ENCODE data around the gene GGTLC1. TPM values are rescaled to one million over a fixed set of nuclear protein-coding genes. Genes with fewer than 3 reads are reported as not detected.

The GGTLC1 gene
- total and polyA plus RNA-seq, 10 of the 15 experiments (the other 5 are each of a cell fraction or from before 2014, with no cell fraction given) = not detected

DNA sequence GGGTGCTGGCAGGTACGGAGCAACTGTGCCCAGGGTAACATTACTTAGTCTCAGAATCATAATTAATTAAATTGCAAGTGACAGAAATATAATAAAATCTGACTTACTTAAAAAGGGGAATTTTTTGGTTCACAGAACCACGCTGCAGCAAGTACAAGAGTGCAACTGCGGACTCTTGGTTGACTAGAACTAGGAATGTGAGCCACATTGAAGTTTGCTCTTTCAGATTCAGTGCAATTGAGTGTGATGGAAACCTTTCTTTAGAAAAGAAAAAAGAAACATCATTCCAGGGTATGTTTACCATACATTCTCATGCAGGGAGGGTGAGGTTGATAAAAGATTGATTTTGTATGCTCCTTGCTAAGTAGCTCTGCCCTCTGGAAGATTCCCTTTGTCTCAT lies 45.0 kb upstream of the GGTLC1 start:
- ChIA-PET POLR2A (no interaction called here), CTCF (no interaction called here), SMC1A (ENCODE audit: uncharacterized antibody, unreplicated experiment) (no interaction called here), RAD21 (ENCODE audit: unreplicated experiment) (no interaction called here)
- Histone ChIP-seq H2AFZ (ENCODE audit: control insufficient read depth, low read depth, low read length) (no peak overlapping the region), H3K4me2 (ENCODE audit: control insufficient read depth, insufficient read depth) (no peak overlapping the region), H4K20me1 (ENCODE audit: control insufficient read depth, insufficient read depth) (no peaks in the 10 kb centered on the region), H3K9ac (ENCODE audit: control insufficient read depth, insufficient read depth, low read length) (no peak overlapping the region), H3K36me3 (ENCODE audit: control insufficient read depth in 2 of 2, insufficient read depth in 2 of 2, low read length in 1 of 2) (no peaks in the 10 kb centered on the region), H3K79me2 (ENCODE audit: control insufficient read depth, insufficient read depth, low read length) (no peaks in the 10 kb centered on the region), H3K4me3 (no peak overlapping the region), H3K27ac (ENCODE audit: control insufficient read depth, insufficient read depth) (no peak overlapping the region), H3K4me1 (ENCODE audit: control insufficient read depth, insufficient read depth, low read length) (no peaks in the 10 kb centered on the region), H3K27me3 (replicated peaks in 1 of 2; ENCODE audit: control insufficient read depth in 2 of 2, insufficient read depth in 2 of 2, low read length in 1 of 2) (no peaks in the 10 kb centered on the region), H3K9me3 (replicated peaks; ENCODE audit: control insufficient read depth, insufficient read depth, low read length) (no peaks in the 10 kb centered on the region)
- 42% methylated on average over 3 of the region's 3 CpGs for WGBS (ENCODE audit: insufficient coverage, insufficient replicate concordance, low lambda C conversion rate, missing lambda C conversion rate)
- ATAC-seq (no peak), FAIRE-seq (no peak), DNase-seq (ENCODE audit: low read depth, low spot score) (no peak)
- intact Hi-C loops (cut with micrococcal nuclease; ENCODE audit: unreplicated experiment) = no loop called here
- BruUV-seq (replicated peaks) = no TSS peak
- in situ Hi-C loops (cut with MboI) = no loop called here
- TF ChIP-seq WRNIP1 (IDR thresholded peaks at IDR 0.05; ENCODE audit: borderline replicate concordance, low read depth, low read length) (no peak), RFX5 (IDR thresholded peaks at IDR 0.05; ENCODE audit: low read depth, low read length) (no peak), SMAD1 (IDR thresholded peaks at IDR 0.05; ENCODE audit: low read depth, partially characterized antibody) (no peak), POLR2AphosphoS5 (IDR thresholded peaks at IDR 0.05; ENCODE audit: low read length) (no peak), LARP7 (IDR thresholded peaks at IDR 0.05) (no peak), ZBED1 (IDR thresholded peaks at IDR 0.05; ENCODE audit: borderline replicate concordance) (no peak), ESRRA (IDR thresholded peaks at IDR 0.05; ENCODE audit: low read length) (no peak), IKZF1 (conservative IDR thresholded peaks at IDR 0.05) (no peak), IRF4 (IDR thresholded peaks at IDR 0.05; ENCODE audit: low read depth, low read length) (no peak), HDGF (IDR thresholded peaks at IDR 0.05) (no peak), SIX5 (IDR thresholded peaks at IDR 0.05; ENCODE audit: low read depth, low read length, severe bottlenecking) (no peak)
- TF ChIP-seq, protein P1, sequence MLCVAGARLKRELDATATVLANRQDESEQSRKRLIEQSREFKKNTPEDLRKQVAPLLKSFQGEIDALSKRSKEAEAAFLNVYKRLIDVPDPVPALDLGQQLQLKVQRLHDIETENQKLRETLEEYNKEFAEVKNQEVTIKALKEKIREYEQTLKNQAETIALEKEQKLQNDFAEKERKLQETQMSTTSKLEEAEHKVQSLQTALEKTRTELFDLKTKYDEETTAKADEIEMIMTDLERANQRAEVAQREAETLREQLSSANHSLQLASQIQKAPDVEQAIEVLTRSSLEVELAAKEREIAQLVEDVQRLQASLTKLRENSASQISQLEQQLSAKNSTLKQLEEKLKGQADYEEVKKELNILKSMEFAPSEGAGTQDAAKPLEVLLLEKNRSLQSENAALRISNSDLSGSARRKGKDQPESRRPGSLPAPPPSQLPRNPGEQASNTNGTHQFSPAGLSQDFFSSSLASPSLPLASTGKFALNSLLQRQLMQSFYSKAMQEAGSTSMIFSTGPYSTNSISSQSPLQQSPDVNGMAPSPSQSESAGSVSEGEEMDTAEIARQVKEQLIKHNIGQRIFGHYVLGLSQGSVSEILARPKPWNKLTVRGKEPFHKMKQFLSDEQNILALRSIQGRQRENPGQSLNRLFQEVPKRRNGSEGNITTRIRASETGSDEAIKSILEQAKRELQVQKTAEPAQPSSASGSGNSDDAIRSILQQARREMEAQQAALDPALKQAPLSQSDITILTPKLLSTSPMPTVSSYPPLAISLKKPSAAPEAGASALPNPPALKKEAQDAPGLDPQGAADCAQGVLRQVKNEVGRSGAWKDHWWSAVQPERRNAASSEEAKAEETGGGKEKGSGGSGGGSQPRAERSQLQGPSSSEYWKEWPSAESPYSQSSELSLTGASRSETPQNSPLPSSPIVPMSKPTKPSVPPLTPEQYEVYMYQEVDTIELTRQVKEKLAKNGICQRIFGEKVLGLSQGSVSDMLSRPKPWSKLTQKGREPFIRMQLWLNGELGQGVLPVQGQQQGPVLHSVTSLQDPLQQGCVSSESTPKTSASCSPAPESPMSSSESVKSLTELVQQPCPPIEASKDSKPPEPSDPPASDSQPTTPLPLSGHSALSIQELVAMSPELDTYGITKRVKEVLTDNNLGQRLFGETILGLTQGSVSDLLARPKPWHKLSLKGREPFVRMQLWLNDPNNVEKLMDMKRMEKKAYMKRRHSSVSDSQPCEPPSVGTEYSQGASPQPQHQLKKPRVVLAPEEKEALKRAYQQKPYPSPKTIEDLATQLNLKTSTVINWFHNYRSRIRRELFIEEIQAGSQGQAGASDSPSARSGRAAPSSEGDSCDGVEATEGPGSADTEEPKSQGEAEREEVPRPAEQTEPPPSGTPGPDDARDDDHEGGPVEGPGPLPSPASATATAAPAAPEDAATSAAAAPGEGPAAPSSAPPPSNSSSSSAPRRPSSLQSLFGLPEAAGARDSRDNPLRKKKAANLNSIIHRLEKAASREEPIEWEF (IDR thresholded peaks at IDR 0.05; ENCODE audit: insufficient replicate concordance, low read depth, low read length) = no peak
- TF ChIP-seq, protein P2, sequence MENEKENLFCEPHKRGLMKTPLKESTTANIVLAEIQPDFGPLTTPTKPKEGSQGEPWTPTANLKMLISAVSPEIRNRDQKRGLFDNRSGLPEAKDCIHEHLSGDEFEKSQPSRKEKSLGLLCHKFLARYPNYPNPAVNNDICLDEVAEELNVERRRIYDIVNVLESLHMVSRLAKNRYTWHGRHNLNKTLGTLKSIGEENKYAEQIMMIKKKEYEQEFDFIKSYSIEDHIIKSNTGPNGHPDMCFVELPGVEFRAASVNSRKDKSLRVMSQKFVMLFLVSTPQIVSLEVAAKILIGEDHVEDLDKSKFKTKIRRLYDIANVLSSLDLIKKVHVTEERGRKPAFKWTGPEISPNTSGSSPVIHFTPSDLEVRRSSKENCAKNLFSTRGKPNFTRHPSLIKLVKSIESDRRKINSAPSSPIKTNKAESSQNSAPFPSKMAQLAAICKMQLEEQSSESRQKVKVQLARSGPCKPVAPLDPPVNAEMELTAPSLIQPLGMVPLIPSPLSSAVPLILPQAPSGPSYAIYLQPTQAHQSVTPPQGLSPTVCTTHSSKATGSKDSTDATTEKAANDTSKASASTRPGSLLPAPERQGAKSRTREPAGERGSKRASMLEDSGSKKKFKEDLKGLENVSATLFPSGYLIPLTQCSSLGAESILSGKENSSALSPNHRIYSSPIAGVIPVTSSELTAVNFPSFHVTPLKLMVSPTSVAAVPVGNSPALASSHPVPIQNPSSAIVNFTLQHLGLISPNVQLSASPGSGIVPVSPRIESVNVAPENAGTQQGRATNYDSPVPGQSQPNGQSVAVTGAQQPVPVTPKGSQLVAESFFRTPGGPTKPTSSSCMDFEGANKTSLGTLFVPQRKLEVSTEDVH (IDR thresholded peaks at IDR 0.05; ENCODE audit: low read depth, partially characterized antibody) = no peak
- TF ChIP-seq, protein P3, sequence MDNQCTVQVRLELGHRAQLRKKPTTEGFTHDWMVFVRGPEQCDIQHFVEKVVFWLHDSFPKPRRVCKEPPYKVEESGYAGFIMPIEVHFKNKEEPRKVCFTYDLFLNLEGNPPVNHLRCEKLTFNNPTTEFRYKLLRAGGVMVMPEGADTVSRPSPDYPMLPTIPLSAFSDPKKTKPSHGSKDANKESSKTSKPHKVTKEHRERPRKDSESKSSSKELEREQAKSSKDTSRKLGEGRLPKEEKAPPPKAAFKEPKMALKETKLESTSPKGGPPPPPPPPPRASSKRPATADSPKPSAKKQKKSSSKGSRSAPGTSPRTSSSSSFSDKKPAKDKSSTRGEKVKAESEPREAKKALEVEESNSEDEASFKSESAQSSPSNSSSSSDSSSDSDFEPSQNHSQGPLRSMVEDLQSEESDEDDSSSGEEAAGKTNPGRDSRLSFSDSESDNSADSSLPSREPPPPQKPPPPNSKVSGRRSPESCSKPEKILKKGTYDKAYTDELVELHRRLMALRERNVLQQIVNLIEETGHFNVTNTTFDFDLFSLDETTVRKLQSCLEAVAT (IDR thresholded peaks at IDR 0.05) = no peak
- TF ChIP-seq, protein P4, sequence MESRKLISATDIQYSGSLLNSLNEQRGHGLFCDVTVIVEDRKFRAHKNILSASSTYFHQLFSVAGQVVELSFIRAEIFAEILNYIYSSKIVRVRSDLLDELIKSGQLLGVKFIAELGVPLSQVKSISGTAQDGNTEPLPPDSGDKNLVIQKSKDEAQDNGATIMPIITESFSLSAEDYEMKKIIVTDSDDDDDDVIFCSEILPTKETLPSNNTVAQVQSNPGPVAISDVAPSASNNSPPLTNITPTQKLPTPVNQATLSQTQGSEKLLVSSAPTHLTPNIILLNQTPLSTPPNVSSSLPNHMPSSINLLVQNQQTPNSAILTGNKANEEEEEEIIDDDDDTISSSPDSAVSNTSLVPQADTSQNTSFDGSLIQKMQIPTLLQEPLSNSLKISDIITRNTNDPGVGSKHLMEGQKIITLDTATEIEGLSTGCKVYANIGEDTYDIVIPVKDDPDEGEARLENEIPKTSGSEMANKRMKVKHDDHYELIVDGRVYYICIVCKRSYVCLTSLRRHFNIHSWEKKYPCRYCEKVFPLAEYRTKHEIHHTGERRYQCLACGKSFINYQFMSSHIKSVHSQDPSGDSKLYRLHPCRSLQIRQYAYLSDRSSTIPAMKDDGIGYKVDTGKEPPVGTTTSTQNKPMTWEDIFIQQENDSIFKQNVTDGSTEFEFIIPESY (IDR thresholded peaks at IDR 0.05) = no peak

Data from GM12878 (cell line).